GM21390 (cell line): ENCODE measurements around the gene PIP4K2A.
"Not testable (repeated sequence)": the region's sequence is repeated elsewhere in the genome, so short reads cannot be mapped to it uniquely, and the experiment has no call there.

ENCODE experiments used
- ATAC-seq: cut with Tn5 transposase; IDR thresholded peaks from one replicate; pipeline ENCODE4 v1.9.1; 2021; ENCODE audit not compliant: unreplicated experiment

The PIP4K2A gene

DNA sequence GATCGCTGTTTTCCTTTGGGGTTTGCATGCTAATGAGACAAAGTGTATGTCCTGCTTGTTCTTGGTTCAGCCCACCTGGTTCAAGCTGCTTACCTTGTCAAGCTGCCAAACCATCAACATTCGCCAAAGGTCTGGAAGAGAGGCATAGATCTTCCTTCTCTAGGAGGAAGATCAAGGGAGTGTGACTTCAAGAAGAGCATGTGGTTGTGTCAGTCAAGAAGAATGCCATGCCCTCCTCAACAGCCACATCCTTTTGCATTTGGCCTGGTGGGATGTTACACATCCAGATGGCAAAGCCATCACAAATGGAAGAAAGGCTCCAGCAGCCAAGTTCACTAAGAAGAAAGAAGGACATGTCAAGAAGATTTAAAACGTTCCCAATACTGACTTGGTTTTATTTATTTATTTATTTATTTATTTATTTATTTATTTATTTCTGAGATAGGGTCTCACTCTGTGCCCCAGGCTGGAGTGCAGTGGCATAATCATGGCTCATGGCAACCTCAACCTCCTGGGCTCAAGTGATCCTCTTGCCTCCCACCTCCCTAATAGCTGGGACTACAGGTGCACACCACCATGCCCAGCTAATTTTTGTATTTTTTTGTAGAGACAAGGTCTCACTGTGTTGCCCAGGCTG, 5.1 kb upstream of the PIP4K2A start:
- no peak for ATAC-seq

DNA sequence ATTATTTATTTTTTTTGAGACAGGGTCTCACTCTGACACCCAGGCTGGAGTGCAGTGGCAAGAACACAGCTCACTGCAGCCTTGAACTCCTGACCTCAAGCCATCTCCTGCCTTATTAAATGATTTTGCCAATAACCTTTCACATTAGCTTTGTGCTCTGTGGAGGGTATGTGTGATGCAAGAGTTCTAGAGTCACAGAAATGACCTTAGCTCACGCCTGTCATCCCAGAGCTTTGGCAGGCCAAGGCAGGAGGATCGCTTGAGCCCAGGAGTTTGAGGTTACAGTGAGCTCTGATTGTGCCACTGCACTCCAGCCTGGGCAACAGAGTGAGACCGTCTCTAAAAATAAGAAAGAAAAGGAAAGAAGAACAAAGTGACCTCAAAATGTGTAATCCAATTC, 4.3 kb upstream of the PIP4K2A start:
- not testable (repeated sequence) for ATAC-seq

- no peak for ATAC-seq
These were observed 3.4 kb upstream of the PIP4K2A start for GRCh38 chr10:22717728-22718127.

DNA sequence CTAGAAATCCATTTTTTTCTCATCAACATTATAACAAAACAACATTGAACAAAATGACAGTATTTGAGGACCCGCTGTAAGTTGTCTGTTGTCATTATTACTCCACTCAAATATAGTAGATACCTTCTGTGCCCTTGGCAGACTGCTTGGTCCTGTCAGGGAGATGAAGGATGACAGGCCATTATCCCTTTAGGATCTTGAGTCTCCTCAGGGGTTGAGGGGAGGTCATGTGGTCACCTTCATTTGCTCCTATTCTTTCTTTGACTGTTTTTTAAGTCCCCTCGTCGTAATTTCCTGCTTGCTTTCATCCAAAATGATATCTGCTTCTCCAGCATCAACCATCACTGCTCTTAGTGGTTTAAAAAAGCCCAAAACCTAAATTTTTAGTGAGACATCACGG, 2.6 kb upstream of the PIP4K2A start:
- ATAC-seq = no peak

DNA sequence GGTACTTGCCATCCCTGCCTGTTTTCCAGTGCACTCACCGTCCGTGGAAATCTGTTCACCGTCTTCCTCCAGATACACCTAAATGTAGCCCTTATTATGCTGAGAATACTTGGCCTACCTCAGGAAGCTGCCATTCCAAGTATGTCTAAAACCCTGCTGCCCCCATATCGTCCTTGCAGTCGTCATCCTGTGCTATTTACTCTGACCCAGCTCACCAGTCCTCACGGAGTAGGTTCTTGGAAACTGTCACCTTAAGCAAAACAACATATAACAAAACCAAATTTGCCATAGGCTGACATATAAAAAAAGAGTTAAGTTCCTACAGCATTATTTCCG, 880 bp upstream of the PIP4K2A start:
- no peak for ATAC-seq

DNA sequence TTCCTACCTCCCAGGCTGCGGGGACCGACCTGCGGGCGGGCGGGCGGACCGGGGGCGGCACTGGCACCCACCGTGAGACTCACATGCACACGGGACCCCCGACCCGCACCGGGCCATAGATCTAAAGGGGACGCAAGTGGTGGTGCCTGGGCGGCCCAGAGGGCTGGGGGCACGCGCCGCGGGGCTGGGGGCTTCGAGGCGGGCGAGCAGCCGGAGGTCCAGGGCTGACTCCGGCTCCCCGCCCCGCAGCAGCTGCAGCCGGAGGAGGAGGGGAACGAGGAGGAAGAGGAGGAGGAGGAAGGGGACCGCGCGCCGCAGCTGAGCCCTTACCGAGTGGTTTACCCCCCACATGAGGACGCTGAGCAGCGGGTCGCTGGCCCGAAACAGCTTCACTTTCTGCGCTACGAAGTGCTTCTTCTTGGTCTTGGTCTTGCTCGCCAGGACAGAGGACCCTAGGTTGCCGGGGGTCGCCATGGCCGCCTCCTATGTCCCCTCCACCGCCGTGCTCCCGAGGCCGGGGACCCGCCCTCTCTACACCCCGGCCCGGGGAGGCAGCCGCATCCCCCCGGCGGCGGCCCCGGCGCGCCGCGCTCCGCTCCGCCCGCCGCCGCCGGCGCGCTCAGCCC, 412 bp downstream of the PIP4K2A start:
- ATAC-seq = peak; percentile 28

DNA sequence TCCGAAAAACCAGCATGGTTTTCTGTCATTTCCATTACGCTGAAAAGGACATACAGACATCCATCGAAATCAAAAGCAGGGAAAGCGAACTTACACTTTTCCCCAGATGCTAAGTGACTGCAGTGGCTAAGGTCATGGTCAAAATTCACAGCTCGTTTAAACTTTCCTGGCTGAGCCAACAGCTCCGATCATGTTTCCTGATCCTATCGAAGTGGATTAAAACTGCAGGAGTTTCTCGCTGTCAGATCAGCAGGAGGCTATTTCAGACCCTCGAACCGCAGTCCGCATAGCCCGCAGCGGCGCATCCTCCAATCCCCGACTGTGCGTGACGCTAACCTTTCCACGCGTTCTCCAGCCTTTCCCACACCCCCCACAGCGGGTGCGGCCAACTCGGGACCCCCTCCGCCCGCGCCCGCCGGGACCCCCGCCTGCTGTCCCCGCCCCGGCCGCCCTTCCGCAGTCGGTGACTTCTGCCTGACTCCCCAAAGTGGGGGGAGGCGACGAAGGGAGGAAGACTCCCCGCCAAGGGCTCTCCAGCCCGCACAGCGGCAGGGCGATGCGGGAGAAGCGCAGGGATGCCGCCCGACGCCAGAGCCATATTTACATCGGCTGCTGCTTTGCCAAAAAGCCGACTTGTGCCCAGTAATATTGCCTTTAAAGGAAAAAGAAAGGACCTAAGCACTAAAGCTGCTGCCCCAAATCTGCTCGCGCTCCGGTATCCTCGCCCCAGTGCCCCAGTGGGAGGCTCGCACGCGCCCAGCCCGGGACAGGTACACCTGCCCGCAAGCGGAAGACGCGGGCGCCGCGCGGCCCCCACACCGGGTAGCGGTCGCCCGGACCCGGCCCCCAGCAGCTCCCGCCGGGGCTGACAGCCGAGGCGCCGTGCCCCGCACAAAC, 1.2 kb downstream of the PIP4K2A start:
- peak; percentile 24 for ATAC-seq

DNA sequence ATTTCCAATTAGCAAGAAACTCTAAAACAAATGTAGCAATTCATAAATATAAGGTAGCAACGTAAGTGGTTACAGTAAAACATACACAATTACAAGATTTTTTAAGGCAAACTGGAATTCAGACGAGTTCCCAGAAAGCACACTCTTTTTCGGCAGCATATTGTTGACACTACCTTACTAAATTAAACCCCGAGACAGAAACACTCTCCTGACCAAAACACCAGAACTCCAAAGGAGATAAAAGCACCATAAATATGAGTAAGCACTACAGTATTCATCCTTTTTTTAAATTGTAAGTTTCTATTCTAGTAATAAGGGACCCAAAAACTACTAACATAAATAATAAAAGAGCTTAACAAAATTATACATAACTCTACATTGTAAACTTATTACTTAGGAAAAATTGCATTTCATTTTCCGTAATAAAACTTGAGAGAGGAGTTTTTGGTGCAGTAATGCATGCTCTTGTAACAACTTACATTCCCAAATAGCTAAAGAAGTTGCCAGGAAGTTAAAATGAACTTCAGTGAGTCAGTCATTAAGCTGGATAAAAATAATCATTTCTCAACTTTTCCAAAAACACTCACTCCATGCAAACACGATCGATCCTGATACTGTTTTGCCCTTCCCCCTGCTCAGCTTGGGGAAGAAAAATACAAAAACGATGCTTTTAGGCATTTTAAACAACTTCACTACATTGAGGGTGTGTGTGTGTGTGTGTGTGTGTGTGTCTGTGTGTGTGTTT, 2.0 kb downstream of the PIP4K2A start:
- ATAC-seq = no peak

DNA sequence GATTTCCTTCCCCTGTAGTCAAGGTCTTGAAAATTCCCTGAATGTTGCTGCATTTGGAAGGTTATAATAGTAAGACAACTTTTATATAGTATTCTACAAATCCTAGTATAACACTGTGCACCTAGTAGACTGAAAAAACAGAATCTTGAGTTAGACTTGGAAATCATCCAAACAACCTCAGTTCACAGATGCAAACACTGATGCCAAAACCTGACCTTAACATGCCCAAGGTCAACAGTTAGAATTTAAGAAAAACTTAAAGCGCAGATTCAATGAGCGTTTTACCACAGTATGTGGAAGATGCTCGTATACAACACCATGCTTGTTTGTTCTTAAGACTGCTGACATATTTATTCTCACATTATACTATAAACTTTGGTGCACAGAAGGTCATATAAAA, 3.0 kb downstream of the PIP4K2A start:
- no peak for ATAC-seq

DNA sequence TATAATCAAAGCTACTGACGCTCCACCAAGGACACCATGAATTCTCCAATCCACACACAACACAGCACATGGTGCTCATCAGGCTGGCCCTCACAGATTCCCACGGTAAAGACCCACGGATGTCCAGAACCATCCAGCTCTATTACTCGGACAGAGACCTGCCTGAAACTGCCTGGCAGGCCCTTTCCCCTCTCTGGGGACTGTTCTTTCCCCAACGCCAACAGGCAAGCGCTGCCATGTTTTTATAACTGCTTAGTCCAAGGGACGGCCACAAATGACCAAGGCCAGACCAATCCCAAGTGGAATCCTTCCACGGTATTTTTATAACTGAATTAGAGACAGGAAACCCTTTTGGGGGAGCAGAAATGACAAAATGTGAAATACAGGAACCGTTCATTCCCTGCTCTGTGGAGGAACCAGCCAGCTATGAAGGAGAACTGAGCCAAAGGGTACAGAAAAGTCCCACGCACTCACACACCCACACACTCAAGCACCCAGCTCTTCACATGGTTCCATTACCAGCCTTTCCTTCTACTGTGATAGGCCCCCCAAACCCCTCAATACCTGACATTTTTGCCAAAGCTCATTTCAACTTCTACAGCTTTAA, 4.1 kb downstream of the PIP4K2A start:
- no peak for ATAC-seq

GRCh38 chr10:22708772-22709171, 5.6 kb downstream of the PIP4K2A start:
- ATAC-seq = no peak

DNA sequence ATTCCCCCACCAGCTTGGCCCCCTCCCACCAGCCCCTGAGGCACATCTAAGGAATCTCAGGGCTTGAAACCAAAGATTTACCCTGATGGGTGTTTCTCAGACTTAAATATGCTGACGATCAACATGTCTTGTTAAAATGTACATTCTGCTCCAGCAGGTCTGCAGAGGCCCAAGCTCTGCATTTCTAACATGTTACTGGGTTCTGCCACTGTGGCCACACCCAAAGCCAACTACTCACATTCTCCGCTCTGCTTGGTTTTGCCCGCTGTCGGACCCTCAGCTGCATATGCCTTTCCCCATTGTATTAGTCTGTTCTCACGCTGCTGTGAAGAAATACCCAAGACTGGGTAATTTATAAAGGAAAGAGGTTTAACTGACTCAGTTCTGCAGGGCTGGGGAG, 8.9 kb downstream of the PIP4K2A start:
- ATAC-seq = no peak

DNA sequence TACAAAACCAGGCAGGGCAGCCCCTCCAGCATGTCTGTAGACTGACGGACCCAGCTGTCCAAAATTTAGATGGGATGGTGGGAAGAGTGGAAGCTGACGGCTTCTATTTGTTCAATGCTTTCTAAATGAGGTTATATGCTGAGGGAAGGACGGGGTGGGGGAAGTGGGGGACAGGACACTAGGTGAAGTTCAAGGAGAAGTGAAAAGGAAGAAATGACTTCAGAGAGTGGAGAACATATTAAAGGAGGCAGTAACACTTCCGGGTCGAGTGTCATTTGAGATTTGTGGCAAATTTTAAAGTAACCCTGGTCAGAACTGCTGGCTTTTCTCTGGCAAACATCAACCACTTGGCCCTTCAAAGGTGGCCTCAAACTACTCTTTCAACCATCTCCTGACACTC, 9.4 kb downstream of the PIP4K2A start:
- peak; percentile 44 for ATAC-seq

GRCh38 chr10:22704471-22704911, 9.9 kb downstream of the PIP4K2A start:
- ATAC-seq = peak; percentile 53

GRCh38 chr10:22702348-22702747, 12.0 kb downstream of the PIP4K2A start:
- no peak for ATAC-seq

DNA sequence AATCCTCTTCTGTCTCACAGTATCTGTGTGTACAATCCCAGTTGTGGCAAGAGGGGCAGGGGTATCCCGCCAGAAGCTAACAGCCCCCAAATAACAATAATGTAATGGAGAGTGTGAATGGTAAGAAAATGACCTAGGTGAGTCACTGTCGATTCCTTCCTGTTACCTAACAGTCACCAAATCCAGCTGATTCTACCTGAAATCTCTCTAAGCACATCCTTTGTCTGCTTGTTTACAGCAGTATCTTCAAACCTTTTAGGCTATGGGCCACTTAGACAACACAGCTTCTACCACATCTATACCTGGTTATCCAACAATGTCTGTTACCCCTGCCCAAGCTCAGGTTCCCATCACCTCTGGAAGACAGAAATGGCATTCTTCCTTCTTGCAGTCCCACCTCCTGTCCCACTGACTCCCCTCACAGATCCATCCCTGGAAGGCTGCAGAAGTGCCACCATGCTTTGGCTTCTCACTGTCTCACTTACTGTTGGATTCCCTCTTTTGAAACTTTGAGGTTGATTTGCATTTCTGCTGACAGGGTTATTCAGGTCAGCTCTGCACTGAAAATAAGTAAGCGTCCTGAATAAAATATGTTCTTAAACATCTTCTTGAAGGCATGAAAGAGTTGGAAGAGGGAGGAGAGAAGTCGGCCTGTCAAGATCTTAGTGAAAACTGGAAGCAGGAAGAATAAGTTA, 13.1 kb downstream of the PIP4K2A start:
- ATAC-seq = no peak

GRCh38 chr10:22700489-22700888, 13.9 kb downstream of the PIP4K2A start:
- ATAC-seq = peak; percentile 37

DNA sequence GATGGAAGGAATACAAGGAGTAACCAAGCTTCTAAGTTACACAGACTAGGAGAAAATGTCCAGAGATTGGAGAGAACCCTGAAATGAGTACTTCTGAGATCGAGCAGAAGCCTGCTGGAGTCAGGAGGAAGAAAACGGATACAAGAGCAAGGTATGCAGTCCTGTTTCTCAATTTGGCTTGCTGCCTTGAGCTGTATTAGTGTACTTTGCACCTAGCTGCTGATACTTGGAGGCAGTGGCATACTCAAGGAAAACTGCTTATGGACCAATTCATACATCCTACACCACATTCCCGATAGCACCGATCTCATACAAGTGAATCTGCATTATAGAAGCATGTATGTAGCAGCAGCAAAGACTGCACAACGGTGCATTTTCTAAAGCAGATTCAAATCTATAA, 14.4 kb downstream of the PIP4K2A start:
- no peak for ATAC-seq

DNA sequence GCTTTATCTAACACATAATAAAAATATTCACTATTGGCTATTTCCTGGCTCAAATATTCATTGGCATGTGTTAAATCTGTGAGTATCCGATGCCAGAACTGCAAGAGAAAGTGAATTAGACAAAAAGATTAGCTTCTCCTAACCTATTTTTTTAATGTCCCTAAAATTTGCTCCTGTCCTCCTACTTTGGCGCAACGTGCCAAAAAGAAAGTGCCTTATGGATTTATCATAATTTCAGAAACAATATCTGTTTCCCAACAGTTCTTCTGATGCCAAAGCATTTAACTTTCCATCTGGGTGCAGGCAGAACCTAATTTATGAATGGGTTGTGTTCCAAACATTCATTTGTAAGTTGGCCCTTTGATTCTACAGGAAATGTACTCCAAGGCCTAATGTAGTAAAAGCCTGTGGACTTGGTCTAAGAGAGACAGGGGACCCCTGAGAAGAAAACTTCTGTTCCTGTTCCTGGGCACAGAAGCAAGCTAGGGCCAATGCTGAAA, 15.4 kb downstream of the PIP4K2A start:
- ATAC-seq = no peak

DNA sequence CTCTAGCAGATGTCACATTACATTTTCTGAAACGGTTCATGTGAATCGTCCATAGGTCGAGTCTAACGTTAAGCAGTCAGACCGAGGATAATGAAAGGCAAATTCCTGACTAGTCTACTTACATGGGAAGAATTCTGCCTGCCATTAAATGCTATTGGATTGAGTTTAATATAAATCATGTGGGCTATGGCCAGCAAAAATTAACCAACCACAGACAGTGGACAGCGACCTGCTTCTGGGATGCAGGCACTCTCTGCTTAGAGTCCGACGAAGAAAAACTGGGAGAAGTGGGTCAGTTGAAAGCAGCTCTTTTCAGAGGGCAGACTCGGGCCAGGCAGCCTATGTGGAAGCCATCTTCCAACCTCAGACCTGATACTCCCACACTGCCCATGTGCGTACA, 16.6 kb downstream of the PIP4K2A start:
- ATAC-seq = no peak
